NCI-H460 (cell line): ENCODE data around the gene CBFA2T2. TPM values are rescaled to one million over a fixed set of nuclear protein-coding genes. Genes with fewer than 3 reads are reported as not detected.
"Not testable (repeated sequence)": the region's sequence is repeated elsewhere in the genome, so short reads cannot be mapped to it uniquely, and the experiment has no call there.

Experiments used
- DNase-seq: peaks from one replicate; pipeline ENCODE4 v3.0.0-alpha.2; 2016; ENCODE audit warnings: low read depth; ENCODE audit errors: extremely low read depth
- total RNA-seq: library from RNA; depleted of rRNA; stranded (reverse); fragments of >200 nt; shearing (Covaris generic); gene quantifications from 2 replicates; pipeline ENCODE4 v1.2.3, GENCODE V29; 2014; rRNA removed

The CBFA2T2 gene
- total RNA-seq, 1 experiment from 2014 or later = 4.2 TPM

DNA sequence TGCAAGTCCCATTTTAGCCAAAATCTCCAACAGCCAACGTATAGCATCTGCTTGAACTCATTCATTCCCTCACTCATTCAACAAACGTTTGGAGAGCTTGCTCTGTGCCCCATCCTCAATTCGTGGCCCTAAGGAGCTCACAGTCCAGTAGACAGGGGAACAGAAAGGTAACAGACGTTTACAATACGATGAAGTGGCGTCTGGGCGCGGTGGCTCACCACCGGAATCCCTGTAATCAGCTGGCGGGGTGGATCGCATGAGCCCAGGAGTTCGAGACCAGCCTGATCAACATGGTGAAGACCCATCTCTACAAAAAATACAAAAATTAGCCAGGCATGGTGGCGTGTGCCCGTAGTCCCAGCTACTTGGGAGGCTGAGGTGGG lies 197.1 kb downstream of the CBFA2T2 start:
- DNase-seq = no peak

- no peak for DNase-seq
These were observed 197.5 kb downstream of the CBFA2T2 start for GRCh38 chr20:33687370-33687915.

DNA sequence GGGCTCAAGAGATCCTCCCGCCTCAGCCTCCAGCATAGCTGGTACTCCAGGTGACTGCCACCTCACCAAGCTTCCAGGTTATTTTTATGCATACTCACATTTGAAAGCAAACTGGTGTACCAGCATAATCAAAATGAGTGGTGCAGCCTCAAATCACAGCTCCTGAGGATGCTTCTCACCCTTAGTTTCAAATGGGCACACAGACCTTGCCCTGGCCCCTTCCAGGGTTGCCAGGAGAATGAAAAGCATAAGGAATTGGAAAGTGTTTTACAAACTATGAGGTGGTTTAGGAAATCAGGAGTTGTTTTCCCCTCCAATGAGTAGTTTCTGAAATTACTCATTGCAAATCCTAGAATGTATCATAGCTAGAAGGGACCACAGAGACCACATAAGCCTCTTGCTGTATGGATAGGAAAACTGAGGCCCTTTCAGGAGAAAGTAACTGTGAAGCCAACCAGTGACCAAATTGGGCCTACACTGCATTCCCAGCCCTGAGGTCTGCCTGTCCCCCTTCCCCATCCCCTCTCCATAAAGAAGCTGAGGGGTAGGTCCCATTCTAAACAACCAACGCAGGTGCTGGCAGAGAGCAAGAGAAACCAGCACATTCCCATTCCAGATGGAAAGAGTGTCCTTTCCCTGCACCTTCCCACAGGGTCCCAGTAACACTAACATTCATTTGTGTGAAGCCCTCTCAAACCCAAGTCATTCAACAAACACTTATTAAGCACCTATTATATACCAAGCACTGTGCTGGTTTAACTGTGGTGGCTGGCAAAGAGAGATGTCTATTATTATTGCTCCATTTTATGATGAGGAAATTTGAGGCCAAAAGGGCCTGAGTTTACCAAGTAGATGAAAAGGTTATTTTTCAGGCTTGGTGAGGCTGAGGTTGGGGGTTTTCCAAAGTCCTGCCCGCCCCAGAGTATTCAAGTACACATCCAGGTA lies 198.4 kb downstream of the CBFA2T2 start:
- DNase-seq = no peak

GRCh38 chr20:33688938-33689424 lies 199.1 kb downstream of the CBFA2T2 start:
- DNase-seq = no peak

DNA sequence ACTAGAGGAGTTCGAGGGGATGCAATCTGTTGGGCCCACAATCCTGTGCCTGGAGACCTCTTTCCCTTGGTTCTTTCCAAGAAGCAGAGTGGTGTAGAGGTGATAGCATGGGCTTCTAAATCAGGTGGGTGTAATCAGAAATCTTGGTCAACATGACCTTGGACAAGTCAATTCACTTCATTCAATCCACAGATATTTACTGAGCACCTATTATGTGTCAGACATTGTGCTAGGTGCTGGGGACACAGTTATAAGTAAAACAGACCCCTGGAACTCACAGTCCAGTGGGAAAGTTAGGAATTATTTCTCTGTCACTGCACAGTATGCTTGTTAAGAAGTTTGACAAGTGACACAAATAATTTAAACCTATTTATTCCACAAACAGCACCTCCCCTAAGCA lies 199.6 kb downstream of the CBFA2T2 start:
- no peak for DNase-seq

DNA sequence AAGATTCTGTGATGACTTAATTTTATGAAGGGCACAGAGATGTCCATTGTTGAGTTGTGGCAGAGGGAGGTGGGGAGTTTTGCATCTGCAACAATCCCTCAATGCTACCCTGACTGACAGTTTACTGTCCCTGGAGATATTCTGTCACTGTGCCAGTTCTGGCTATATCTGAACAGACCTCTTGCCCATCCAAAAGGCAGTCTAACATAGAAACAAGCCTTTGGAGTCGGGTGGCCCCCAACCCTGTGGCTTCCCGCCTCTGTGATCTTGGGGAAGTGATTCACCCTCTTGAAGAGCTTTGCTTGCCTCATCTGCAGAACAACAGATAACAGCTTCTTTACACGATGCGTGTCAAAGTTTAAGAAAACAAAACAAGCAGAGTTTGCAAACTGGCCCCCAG lies 200.1 kb downstream of the CBFA2T2 start:
- no peak for DNase-seq

- no peak for DNase-seq
These were observed 203.4 kb downstream of the CBFA2T2 start for GRCh38 chr20:33693289-33693688.

- DNase-seq = no peak
These were observed 204.1 kb downstream of the CBFA2T2 start for GRCh38 chr20:33693741-33694638.

- no peak for DNase-seq
These were observed 204.7 kb downstream of the CBFA2T2 start for GRCh38 chr20:33694639-33695012.

- DNase-seq = no peak
These were observed 206.6 kb downstream of the CBFA2T2 start for GRCh38 chr20:33696448-33696847.

GRCh38 chr20:33697129-33697528 lies 207.2 kb downstream of the CBFA2T2 start:
- DNase-seq = no peak

DNA sequence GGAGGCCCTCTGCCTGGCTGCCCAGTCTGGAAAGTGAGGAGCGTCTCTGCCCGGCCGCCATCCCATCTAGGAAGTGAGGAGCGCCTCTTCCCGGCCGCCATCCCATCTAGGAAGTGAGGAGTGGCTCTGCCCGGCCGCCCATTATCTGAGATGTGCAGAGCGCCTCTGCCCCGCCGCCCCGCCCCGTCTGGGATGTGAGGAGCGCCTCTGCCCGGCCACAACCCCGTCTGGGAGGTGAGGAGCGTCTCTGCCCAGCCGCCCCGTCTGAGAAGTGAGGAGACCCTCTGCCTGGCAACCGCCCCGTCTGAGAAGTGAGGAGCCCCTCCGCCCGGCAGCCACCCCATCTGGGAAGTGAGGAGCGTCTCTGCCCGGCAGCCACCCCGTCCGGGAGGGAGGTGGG lies 209.1 kb downstream of the CBFA2T2 start:
- DNase-seq = not testable (repeated sequence)

Other genes with a start within 250 kb of the CBFA2T2 start
- not detected in 2 replicates for gene BPIFB1, start 206.9 kb upstream of the CBFA2T2 start, total RNA-seq
- 31.9 and 34.9 TPM in 2 replicates for gene CDK5RAP1, start 88.6 kb upstream of the CBFA2T2 start, total RNA-seq
- gene SNTA1, start 46.3 kb upstream of the CBFA2T2 start, total RNA-seq = 7.3 and 10.4 TPM in 2 replicates
- gene C20orf144, start 172.2 kb downstream of the CBFA2T2 start, total RNA-seq = not detected in 2 replicates
- gene ACTL10, start 176.8 kb downstream of the CBFA2T2 start, total RNA-seq = not detected in 2 replicates
- gene NECAB3, start 184.3 kb downstream of the CBFA2T2 start, total RNA-seq = 35.2 and 40.2 TPM in 2 replicates
- 7.9 and 10.8 TPM in 2 replicates for gene E2F1, start 196.3 kb downstream of the CBFA2T2 start, total RNA-seq
- gene PXMP4, start 230.2 kb downstream of the CBFA2T2 start, total RNA-seq = 2.7 and 4.5 TPM in 2 replicates
- gene ZNF341, start 241.9 kb downstream of the CBFA2T2 start, total RNA-seq = 2.2 and 2.4 TPM in 2 replicates